B cell (primary cell): Measurements from ENCODE around the gene RAB5B.

Experiments used
- EZH2 ChIP-seq: IDR thresholded peaks from 2 replicates; pipeline ENCODE4 v1.6.1; 2012; ENCODE audit warnings: borderline replicate concordance, low read depth, mild to moderate bottlenecking, moderate library complexity, low read length; ENCODE audit not compliant: insufficient read depth, poor library complexity, severe bottlenecking
- TF ChIP-seq, protein P1 (sequence below): fragments of 200-600 bp; IDR thresholded peaks from one replicate; pipeline ENCODE4 v1.8.0; 2022; ENCODE audit warnings: antibody characterized with exemption, mild to moderate bottlenecking

DNA sequence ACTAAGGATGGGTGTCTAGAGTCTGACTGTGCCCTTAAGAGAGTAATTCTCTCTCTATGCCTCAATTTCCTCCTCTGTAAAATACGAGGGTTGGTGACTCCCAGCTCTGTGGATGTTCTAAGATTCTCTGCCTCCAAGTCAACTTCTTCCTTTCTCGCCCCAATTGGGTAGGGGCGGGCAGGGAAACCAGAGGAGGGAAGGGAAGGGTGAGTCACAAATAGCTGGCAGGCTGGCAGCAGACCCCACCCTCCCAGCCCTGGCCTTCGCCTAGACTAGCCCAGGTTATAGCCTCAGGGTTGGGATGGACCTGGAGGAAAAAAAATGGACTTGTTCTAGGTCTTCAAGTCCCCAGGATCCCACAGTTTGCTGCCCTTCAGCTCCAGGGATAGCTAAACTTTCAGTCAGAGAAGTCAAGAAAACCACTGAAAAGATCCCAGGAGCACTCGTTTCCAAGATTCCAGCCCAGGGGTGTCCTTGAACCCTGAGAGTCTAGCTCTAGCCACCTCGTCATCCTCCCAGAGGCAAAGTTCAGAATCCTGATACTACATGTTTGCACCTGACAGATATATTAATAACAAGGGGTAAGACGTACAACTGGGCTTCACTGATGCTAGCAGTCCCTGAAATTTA, 40.6 kb upstream of the RAB5B start:
- TF ChIP-seq, protein P1, sequence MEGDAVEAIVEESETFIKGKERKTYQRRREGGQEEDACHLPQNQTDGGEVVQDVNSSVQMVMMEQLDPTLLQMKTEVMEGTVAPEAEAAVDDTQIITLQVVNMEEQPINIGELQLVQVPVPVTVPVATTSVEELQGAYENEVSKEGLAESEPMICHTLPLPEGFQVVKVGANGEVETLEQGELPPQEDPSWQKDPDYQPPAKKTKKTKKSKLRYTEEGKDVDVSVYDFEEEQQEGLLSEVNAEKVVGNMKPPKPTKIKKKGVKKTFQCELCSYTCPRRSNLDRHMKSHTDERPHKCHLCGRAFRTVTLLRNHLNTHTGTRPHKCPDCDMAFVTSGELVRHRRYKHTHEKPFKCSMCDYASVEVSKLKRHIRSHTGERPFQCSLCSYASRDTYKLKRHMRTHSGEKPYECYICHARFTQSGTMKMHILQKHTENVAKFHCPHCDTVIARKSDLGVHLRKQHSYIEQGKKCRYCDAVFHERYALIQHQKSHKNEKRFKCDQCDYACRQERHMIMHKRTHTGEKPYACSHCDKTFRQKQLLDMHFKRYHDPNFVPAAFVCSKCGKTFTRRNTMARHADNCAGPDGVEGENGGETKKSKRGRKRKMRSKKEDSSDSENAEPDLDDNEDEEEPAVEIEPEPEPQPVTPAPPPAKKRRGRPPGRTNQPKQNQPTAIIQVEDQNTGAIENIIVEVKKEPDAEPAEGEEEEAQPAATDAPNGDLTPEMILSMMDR, result no peak
- TF ChIP-seq EZH2, result no peak
